Measurements from ENCODE around the gene SPSB4. TPM values are rescaled to one million over a fixed set of nuclear protein-coding genes. Genes with fewer than 3 reads are reported as not detected.

SPSB4 gene
- total and polyA plus RNA-seq, 10 of the 15 experiments (the other 5 are each of a cell fraction or from before 2014, with no cell fraction given): not detected

GRCh38 chr3:141170678-141171295, 119.6 kb downstream of the SPSB4 start (continued):
- TF ChIP-seq, protein P1, sequence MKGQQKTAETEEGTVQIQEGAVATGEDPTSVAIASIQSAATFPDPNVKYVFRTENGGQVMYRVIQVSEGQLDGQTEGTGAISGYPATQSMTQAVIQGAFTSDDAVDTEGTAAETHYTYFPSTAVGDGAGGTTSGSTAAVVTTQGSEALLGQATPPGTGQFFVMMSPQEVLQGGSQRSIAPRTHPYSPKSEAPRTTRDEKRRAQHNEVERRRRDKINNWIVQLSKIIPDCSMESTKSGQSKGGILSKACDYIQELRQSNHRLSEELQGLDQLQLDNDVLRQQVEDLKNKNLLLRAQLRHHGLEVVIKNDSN (IDR thresholded peaks at IDR 0.05; ENCODE audit: borderline replicate concordance, extremely low read length, insufficient read depth, low read depth, low read length): no peak
- no peak for TF ChIP-seq TCF7 (IDR thresholded peaks at IDR 0.05; ENCODE audit: borderline replicate concordance)
- TF ChIP-seq ETV6 (conservative IDR thresholded peaks at IDR 0.05 in 1 of 2, IDR thresholded peaks at IDR 0.05 in 1 of 2; ENCODE audit: borderline replicate concordance in 1 of 2, low read depth in 1 of 2): no peak

- H2AFZ ChIP-seq (ENCODE audit: control insufficient read depth, low read depth, low read length): no peak overlapping the region
- no peaks in the 10 kb centered on the region for H3K79me2 ChIP-seq (ENCODE audit: control insufficient read depth, insufficient read depth, low read length)
- no peak overlapping the region for H3K27ac ChIP-seq (ENCODE audit: control insufficient read depth, insufficient read depth)
- DNase-seq (ENCODE audit: low read depth, low spot score) (no peak), FAIRE-seq (no peak), ATAC-seq (no peak)
- SMC1A ChIA-PET (ENCODE audit: uncharacterized antibody, unreplicated experiment): no interaction called here
- no peak overlapping the region for H3K4me3 ChIP-seq
- no TSS peak for BruUV-seq (replicated peaks)
- no peak overlapping the region for H3K9ac ChIP-seq (ENCODE audit: control insufficient read depth, insufficient read depth, low read length)
- intact Hi-C loops (cut with micrococcal nuclease; ENCODE audit: unreplicated experiment) (no loop called here), in situ Hi-C loops (cut with MboI) (no loop called here)
- 0% methylated on average over 2 of the region's 2 CpGs for WGBS (ENCODE audit: insufficient coverage, insufficient replicate concordance, low lambda C conversion rate, missing lambda C conversion rate)
- H3K9me3 ChIP-seq (replicated peaks; ENCODE audit: control insufficient read depth, insufficient read depth, low read length): no peaks in the 10 kb centered on the region
- no peaks in the 10 kb centered on the region for H3K4me1 ChIP-seq (ENCODE audit: control insufficient read depth, insufficient read depth, low read length)
- CTCF ChIA-PET: no interaction called here
- no peaks in the 10 kb centered on the region for H3K36me3 ChIP-seq (ENCODE audit: control insufficient read depth in 2 of 2, insufficient read depth in 2 of 2, low read length in 1 of 2)
- RAD21 ChIA-PET (ENCODE audit: unreplicated experiment): no interaction called here
- no peaks in the 10 kb centered on the region; a peak in 1 of 4 replicates for H3K27me3 ChIP-seq (replicated peaks in 1 of 2; ENCODE audit: control insufficient read depth in 2 of 2, insufficient read depth in 2 of 2, low read length in 1 of 2)
- H4K20me1 ChIP-seq (ENCODE audit: control insufficient read depth, insufficient read depth): no peaks in the 10 kb centered on the region
- POLR2A ChIA-PET: no interaction called here
- TF ChIP-seq ATF7 (IDR thresholded peaks at IDR 0.05; ENCODE audit: low read depth) (no peak), SUZ12 (IDR thresholded peaks at IDR 0.05; ENCODE audit: unreplicated experiment) (no peak), TBL1XR1 (IDR thresholded peaks at IDR 0.05; ENCODE audit: low read depth, low read length) (no peak), IRF4 (IDR thresholded peaks at IDR 0.05; ENCODE audit: low read depth, low read length) (no peak), NFYB (IDR thresholded peaks at IDR 0.05; ENCODE audit: insufficient read depth, low read depth, low read length) (no peak), CTCF (IDR thresholded peaks at IDR 0.05 in 2 of 3, conservative IDR thresholded peaks at IDR 0.05 in 1 of 3; ENCODE audit: control insufficient read depth in 2 of 3, extremely low read depth in 1 of 3, insufficient read depth in 1 of 3, low read depth in 3 of 3, low read length in 3 of 3) (no peak), TAF1 (IDR thresholded peaks at IDR 0.05; ENCODE audit: borderline replicate concordance, low read depth, low read length) (no peak), RELA (IDR thresholded peaks at IDR 0.05; ENCODE audit: borderline replicate concordance, partially characterized antibody) (no peak), PML (IDR thresholded peaks at IDR 0.05; ENCODE audit: low read length) (no peak), RFX5 (IDR thresholded peaks at IDR 0.05; ENCODE audit: low read depth, low read length) (no peak)
- no peak overlapping the region for H3K4me2 ChIP-seq (ENCODE audit: control insufficient read depth, insufficient read depth)
These were observed 123.5 kb downstream of the SPSB4 start for GRCh38 chr3:141174674-141175073.

Data from GM12878 (cell line).